HEK293 (cell line): ENCODE results near the gene JUND.

Experiments used
- KLF1 ChIP-seq: fragments of 450-650 bp; formaldehyde crosslinking; IDR thresholded peaks from 2 replicates; pipeline ENCODE4 v1.5.1; 2016; ENCODE audit warnings: missing biosample characterization, missing genetic modification characterization
- KLF16 ChIP-seq: fragments of 450-650 bp; formaldehyde crosslinking; IDR thresholded peaks from 2 replicates; pipeline ENCODE4 v1.5.1; 2017; ENCODE audit warnings: missing biosample characterization, missing genetic modification characterization
- REPIN1 ChIP-seq: fragments of 450-650 bp; formaldehyde crosslinking; IDR thresholded peaks from 2 replicates; pipeline ENCODE4 v1.5.1; 2017; ENCODE audit warnings: missing biosample characterization, missing genetic modification characterization, low read depth
- ZBTB17 ChIP-seq: fragments of 450-650 bp; formaldehyde crosslinking; IDR thresholded peaks from 2 replicates; pipeline ENCODE4 v1.5.1; 2016; ENCODE audit warnings: missing biosample characterization, missing genetic modification characterization
- ZNF121 ChIP-seq: fragments of 450-650 bp; formaldehyde crosslinking; IDR thresholded peaks from 2 replicates; pipeline ENCODE4 v1.5.1; 2016; ENCODE audit warnings: missing biosample characterization, missing genetic modification characterization
- ZNF239 ChIP-seq: fragments of 450-650 bp; formaldehyde crosslinking; IDR thresholded peaks from 2 replicates; pipeline ENCODE4 v1.5.1; 2016; ENCODE audit warnings: missing biosample characterization, missing genetic modification characterization
- ZNF274 ChIP-seq, 2 experiments: fragments of 200-500 bp in 1 of 2; fragments of 450-650 bp in 1 of 2; sonication (Bioruptor generic) in 1 of 2; formaldehyde crosslinking in 1 of 2; IDR thresholded peaks; 2 replicates each; pipeline versions ENCODE4 v1.5.1 to v1.6.1; 2014 to 2016; ENCODE audit warnings: borderline replicate concordance in 1 of 2, inconsistent platforms in 1 of 2, low read length in 1 of 2, missing biosample characterization in 1 of 2, missing genetic modification characterization in 1 of 2
- ZNF292 ChIP-seq: fragments of 450-650 bp; formaldehyde crosslinking; IDR thresholded peaks from 2 replicates; pipeline ENCODE4 v1.5.1; 2016; ENCODE audit warnings: low read depth, missing biosample characterization, missing genetic modification characterization, borderline replicate concordance
- ZNF701 ChIP-seq: fragments of 450-650 bp; formaldehyde crosslinking; IDR thresholded peaks from 2 replicates; pipeline ENCODE4 v1.5.1; 2016; ENCODE audit warnings: missing biosample characterization, missing genetic modification characterization
- ZSCAN16 ChIP-seq: fragments of 450-650 bp; formaldehyde crosslinking; IDR thresholded peaks from 2 replicates; pipeline ENCODE4 v1.5.1; 2016; ENCODE audit warnings: missing biosample characterization, missing genetic modification characterization
- TF ChIP-seq, protein P1 (sequence below): fragments of 450-650 bp; formaldehyde crosslinking; IDR thresholded peaks from 2 replicates; pipeline ENCODE4 v1.5.1; 2016; ENCODE audit warnings: missing biosample characterization, missing genetic modification characterization
- TF ChIP-seq, protein P2 (sequence below): fragments of 450-650 bp; formaldehyde crosslinking; IDR thresholded peaks from 2 replicates; pipeline ENCODE4 v1.5.1; 2016; ENCODE audit warnings: missing biosample characterization, missing genetic modification characterization, low read depth
- TF ChIP-seq, protein P3 (sequence below): fragments of 450-650 bp; formaldehyde crosslinking; IDR thresholded peaks from 2 replicates; pipeline ENCODE4 v1.5.1; 2016; ENCODE audit warnings: missing biosample characterization, missing genetic modification characterization
- TF ChIP-seq, protein P4 (sequence below): sonication (generic); formaldehyde crosslinking; IDR thresholded peaks from 2 replicates; pipeline ENCODE4 v1.8.1; 2022; ENCODE audit warnings: mild to moderate bottlenecking, moderate library complexity, missing genetic modification reagents

DNA sequence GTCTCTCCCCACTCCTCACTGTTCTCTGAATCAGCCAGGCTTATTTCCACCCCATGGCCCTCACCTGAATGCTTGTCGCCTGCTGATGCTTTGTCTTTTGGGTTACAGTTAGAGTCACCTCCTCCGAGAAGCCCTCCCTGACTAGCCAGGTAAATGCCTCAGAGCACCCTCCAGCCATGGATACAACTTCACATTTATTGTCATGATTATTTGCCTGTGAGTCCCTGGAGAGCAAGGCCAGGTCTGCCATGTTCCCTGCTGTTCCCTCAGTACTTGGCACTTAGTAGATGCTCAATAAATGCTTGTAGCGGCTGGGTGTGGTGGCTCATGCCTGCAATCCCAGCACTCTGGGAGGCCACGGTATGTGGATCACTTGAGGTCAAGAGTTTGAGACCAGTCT, 51.5 kb downstream of the JUND start:
- TF ChIP-seq KLF1 (tag by site-specific recombination) (no peak), REPIN1 (tag by site-specific recombination) (no peak), ZNF292 (tag by site-specific recombination) (no peak), ZNF274 (IDR thresholded peaks at IDR 0.05; ENCODE audit: low read length) (no peak), ZNF274 (tag by site-specific recombination; IDR thresholded peaks at IDR 0.05; ENCODE audit: borderline replicate concordance) (no peak), ZSCAN16 (tag by site-specific recombination) (no peak), KLF16 (no peak), ZBTB17 (tag by site-specific recombination) (no peak), ZNF239 (tag by site-specific recombination) (no peak), ZNF121 (tag by site-specific recombination) (no peak), ZNF701 (tag by site-specific recombination) (no peak)
- TF ChIP-seq, protein P1, sequence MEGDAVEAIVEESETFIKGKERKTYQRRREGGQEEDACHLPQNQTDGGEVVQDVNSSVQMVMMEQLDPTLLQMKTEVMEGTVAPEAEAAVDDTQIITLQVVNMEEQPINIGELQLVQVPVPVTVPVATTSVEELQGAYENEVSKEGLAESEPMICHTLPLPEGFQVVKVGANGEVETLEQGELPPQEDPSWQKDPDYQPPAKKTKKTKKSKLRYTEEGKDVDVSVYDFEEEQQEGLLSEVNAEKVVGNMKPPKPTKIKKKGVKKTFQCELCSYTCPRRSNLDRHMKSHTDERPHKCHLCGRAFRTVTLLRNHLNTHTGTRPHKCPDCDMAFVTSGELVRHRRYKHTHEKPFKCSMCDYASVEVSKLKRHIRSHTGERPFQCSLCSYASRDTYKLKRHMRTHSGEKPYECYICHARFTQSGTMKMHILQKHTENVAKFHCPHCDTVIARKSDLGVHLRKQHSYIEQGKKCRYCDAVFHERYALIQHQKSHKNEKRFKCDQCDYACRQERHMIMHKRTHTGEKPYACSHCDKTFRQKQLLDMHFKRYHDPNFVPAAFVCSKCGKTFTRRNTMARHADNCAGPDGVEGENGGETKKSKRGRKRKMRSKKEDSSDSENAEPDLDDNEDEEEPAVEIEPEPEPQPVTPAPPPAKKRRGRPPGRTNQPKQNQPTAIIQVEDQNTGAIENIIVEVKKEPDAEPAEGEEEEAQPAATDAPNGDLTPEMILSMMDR, result no peak
- TF ChIP-seq, protein P2, sequence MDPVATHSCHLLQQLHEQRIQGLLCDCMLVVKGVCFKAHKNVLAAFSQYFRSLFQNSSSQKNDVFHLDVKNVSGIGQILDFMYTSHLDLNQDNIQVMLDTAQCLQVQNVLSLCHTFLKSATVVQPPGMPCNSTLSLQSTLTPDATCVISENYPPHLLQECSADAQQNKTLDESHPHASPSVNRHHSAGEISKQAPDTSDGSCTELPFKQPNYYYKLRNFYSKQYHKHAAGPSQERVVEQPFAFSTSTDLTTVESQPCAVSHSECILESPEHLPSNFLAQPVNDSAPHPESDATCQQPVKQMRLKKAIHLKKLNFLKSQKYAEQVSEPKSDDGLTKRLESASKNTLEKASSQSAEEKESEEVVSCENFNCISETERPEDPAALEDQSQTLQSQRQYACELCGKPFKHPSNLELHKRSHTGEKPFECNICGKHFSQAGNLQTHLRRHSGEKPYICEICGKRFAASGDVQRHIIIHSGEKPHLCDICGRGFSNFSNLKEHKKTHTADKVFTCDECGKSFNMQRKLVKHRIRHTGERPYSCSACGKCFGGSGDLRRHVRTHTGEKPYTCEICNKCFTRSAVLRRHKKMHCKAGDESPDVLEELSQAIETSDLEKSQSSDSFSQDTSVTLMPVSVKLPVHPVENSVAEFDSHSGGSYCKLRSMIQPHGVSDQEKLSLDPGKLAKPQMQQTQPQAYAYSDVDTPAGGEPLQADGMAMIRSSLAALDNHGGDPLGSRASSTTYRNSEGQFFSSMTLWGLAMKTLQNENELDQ (tag by site-specific recombination), result no peak
- TF ChIP-seq, protein P3, sequence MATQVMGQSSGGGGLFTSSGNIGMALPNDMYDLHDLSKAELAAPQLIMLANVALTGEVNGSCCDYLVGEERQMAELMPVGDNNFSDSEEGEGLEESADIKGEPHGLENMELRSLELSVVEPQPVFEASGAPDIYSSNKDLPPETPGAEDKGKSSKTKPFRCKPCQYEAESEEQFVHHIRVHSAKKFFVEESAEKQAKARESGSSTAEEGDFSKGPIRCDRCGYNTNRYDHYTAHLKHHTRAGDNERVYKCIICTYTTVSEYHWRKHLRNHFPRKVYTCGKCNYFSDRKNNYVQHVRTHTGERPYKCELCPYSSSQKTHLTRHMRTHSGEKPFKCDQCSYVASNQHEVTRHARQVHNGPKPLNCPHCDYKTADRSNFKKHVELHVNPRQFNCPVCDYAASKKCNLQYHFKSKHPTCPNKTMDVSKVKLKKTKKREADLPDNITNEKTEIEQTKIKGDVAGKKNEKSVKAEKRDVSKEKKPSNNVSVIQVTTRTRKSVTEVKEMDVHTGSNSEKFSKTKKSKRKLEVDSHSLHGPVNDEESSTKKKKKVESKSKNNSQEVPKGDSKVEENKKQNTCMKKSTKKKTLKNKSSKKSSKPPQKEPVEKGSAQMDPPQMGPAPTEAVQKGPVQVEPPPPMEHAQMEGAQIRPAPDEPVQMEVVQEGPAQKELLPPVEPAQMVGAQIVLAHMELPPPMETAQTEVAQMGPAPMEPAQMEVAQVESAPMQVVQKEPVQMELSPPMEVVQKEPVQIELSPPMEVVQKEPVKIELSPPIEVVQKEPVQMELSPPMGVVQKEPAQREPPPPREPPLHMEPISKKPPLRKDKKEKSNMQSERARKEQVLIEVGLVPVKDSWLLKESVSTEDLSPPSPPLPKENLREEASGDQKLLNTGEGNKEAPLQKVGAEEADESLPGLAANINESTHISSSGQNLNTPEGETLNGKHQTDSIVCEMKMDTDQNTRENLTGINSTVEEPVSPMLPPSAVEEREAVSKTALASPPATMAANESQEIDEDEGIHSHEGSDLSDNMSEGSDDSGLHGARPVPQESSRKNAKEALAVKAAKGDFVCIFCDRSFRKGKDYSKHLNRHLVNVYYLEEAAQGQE (tag by site-specific recombination), result no peak
- TF ChIP-seq, protein P4, sequence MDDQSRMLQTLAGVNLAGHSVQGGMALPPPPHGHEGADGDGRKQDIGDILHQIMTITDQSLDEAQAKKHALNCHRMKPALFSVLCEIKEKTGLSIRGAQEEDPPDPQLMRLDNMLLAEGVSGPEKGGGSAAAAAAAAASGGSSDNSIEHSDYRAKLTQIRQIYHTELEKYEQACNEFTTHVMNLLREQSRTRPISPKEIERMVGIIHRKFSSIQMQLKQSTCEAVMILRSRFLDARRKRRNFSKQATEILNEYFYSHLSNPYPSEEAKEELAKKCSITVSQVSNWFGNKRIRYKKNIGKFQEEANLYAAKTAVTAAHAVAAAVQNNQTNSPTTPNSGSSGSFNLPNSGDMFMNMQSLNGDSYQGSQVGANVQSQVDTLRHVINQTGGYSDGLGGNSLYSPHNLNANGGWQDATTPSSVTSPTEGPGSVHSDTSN (CRISPR knock-in tag), result no peak
